CD4-positive, alpha-beta memory T cell (primary cell): ENCODE measurements around the gene EFHD2. TPM values are rescaled to one million over a fixed set of nuclear protein-coding genes. Genes with fewer than 3 reads are reported as not detected.
A peak's percentile ranks its signal among the peaks of the same experiment; 100 is the strongest.
"Not testable (repeated sequence)": the region's sequence is repeated elsewhere in the genome, so short reads cannot be mapped to it uniquely, and the experiment has no call there.

ENCODE experiments used
- CTCF ChIA-PET: fragments of 350-600 bp; sonication (Branson Sonifier 250); formaldehyde crosslinking; loops from one replicate; lab custom pipeline; 2021; ENCODE audit warnings: inconsistent platforms; ENCODE audit not compliant: partially characterized antibody; lab: Charles Lee
- POLR2A ChIA-PET: fragments of 350-600 bp; sonication (Branson Sonifier 250); formaldehyde crosslinking; loops from one replicate; lab custom pipeline; 2021; ENCODE audit not compliant: partially characterized antibody; lab: Charles Lee
- DNase-seq, 5 donors: peaks; one replicate each; pipeline versions ENCODE4 v3.0.0 to v3.0.0-alpha.2; 2020 to 2022; ENCODE audit warnings: mixed read lengths in 1 of 5
- H3K27ac ChIP-seq: one replicate; pipeline ENCODE4 v1.7.0; 2013; ENCODE audit warnings: low read depth, low read length
- H3K27me3 ChIP-seq: 2 replicates; pipeline ENCODE4 v1.7.0; 2013; ENCODE audit warnings: mild to moderate bottlenecking, low read length, moderate library complexity; ENCODE audit not compliant: insufficient read depth
- H3K36me3 ChIP-seq: 2 replicates; pipeline ENCODE4 v1.7.0; 2013; ENCODE audit warnings: mild to moderate bottlenecking, low read length, moderate library complexity; ENCODE audit not compliant: insufficient read depth
- H3K4me1 ChIP-seq: 2 replicates; pipeline ENCODE4 v1.7.0; 2013; ENCODE audit warnings: mild to moderate bottlenecking, low read length, moderate library complexity; ENCODE audit not compliant: insufficient read depth
- H3K4me3 ChIP-seq, 2 donors: one replicate each; pipeline ENCODE4 v1.7.0; 2013; ENCODE audit warnings: low read length in 2 of 2, mild to moderate bottlenecking in 1 of 2
- H3K9me3 ChIP-seq, 2 donors: one replicate each; pipeline ENCODE4 v1.7.0; 2013; ENCODE audit warnings: low read length in 2 of 2, control low read depth in 1 of 2; ENCODE audit not compliant: control insufficient read depth in 1 of 2
- H3K27ac Mint-ChIP-seq, 7 donors: one replicate each; pipeline ENCODE4 v1.8.0; 2020 to 2021; ENCODE audit warnings: mixed read lengths in 7 of 7, mild to moderate bottlenecking in 6 of 7, inconsistent platforms in 3 of 7, moderate library complexity in 3 of 7
- H3K27me3 Mint-ChIP-seq, 2 donors: one replicate each; pipeline ENCODE4 v1.8.0; 2020 to 2021; ENCODE audit warnings: mixed read lengths in 2 of 2
- H3K36me3 Mint-ChIP-seq, 2 donors: one replicate each; pipeline ENCODE4 v1.8.0; 2020 to 2021; ENCODE audit warnings: mixed read lengths in 2 of 2, inconsistent platforms in 1 of 2, mild to moderate bottlenecking in 1 of 2
- H3K4me1 Mint-ChIP-seq, 4 donors: one replicate each; pipeline ENCODE4 v1.8.0; 2020 to 2021; ENCODE audit warnings: mixed read lengths in 4 of 4, mild to moderate bottlenecking in 1 of 4
- H3K4me3 Mint-ChIP-seq, 8 donors: one replicate each; pipeline ENCODE4 v1.8.0; 2020 to 2021; ENCODE audit warnings: mixed read lengths in 8 of 8, mild to moderate bottlenecking in 7 of 8, moderate library complexity in 6 of 8, inconsistent platforms in 3 of 8
- H3K9me3 Mint-ChIP-seq, 8 donors: one replicate each; pipeline ENCODE4 v1.8.0; 2020 to 2021; ENCODE audit warnings: mixed read lengths in 8 of 8, mild to moderate bottlenecking in 5 of 8, inconsistent platforms in 3 of 8, moderate library complexity in 1 of 8
- intact Hi-C: fragments of 100-400 bp; cut with micrococcal nuclease; formaldehyde crosslinking; loops from one replicate; pipeline ENCODE4 v1.15.1; 2023
- polyA plus RNA-seq, 2 donors: library from polyadenylated mRNA; unstranded; fragments of 300-500 nt; fragmentation: Illumina TruSeq; gene quantifications; one replicate each; pipeline ENCODE4 v1.2.3, GENCODE V29; 2021
- total RNA-seq, 2 experiments: library from RNA; stranded (reverse); gene quantifications; one replicate each; pipeline ENCODE4 v1.2.3, GENCODE V29; 2021

The EFHD2 gene
- total and polyA plus RNA-seq, 4 experiments from 2014 or later = 46.4 to 66.7 (median 54.4) TPM

GRCh38 chr1:15430787-15431570, 21.3 kb downstream of the EFHD2 start:
- Histone ChIP-seq H3K4me1 (no peaks in the 10 kb centered on the region), H3K27ac (no peak overlapping the region), H3K36me3 (peaks cover 9% of the 10 kb centered on the region), H3K9me3 (no peaks in the 10 kb centered on the region), H3K4me3 (no peak overlapping the region), H3K27me3 (no peaks in the 10 kb centered on the region)
- ChIA-PET POLR2A (interaction anchor here (0.7 to 4.1 kb wide), 4 partner anchors 9 to 111 kb away, joined by 3 to 21 read pairs (median 6); no protein-coding TSS in a partner anchor), CTCF (interaction anchor here (0.6 to 14.3 kb wide), 16 partner anchors 9 to 303 kb away, joined by 3 to 274 read pairs (median 6); no protein-coding TSS in a partner anchor)
- Mint-ChIP-seq H3K36me3 (peaks cover 8 to 32% of the 10 kb centered on the region in 2 donors), H3K9me3 (no peaks in the 10 kb centered on the region), H3K27me3 (no peaks in the 10 kb centered on the region), H3K27ac (peak overlapping the region in 5 of 7 donors; percentile 42 to 86 (median 72)), H3K4me1 (peaks cover 0 to 7% (median 0%) of the 10 kb centered on the region in 4 donors), H3K4me3 (no peak overlapping the region)
- DNase-seq = peak; percentile 62 to 75 (median 65)
- intact Hi-C loops = no loop called here

GRCh38 chr1:15431571-15431948, 21.9 kb downstream of the EFHD2 start:
- Mint-ChIP-seq H3K9me3 (no peaks in the 10 kb centered on the region), H3K36me3 (peaks cover 2 to 27% of the 10 kb centered on the region in 2 donors), H3K27ac (peak overlapping the region in 1 of 7 donors; percentile 86), H3K4me3 (no peak overlapping the region), H3K27me3 (no peaks in the 10 kb centered on the region), H3K4me1 (peaks cover 0 to 2% (median 0%) of the 10 kb centered on the region in 4 donors)
- no peak overlapping the region for H3K27ac ChIP-seq
- no peak overlapping the region for H3K4me3 ChIP-seq
- no peak for DNase-seq
- ChIA-PET CTCF (interaction anchor here (0.6 to 14.3 kb wide), 17 partner anchors 10 to 303 kb away, joined by 3 to 274 read pairs (median 4); partner anchors contain the start of gene EFHD2), POLR2A (interaction anchor here (0.7 to 4.1 kb wide), 4 partner anchors 20 to 111 kb away, joined by 3 to 21 read pairs (median 6); partner anchors contain the start of gene EFHD2)
- H3K4me1 ChIP-seq = no peaks in the 10 kb centered on the region
- intact Hi-C loops = no loop called here
- H3K36me3 ChIP-seq = peaks cover 9% of the 10 kb centered on the region
- H3K27me3 ChIP-seq = no peaks in the 10 kb centered on the region
- no peaks in the 10 kb centered on the region for H3K9me3 ChIP-seq

DNA sequence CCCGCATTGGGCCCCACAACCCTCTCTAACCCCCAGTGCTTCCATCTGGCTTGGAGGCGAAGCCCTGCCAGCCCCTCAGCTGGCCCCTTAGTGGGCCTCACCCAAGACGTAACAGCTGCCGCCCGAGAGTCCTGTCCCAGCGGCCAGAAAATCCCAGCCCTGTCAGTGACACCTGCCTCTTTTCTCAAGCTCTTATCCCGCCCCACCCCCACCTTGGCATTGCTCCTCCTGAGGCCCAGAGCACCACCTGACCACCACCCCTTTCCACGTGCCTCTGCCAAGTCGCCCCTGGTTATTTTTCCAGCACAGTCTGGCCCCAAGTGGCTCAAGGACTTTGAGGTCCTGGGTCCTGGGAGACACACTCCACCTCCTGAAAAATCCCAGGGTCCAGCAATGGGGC, 22.6 kb downstream of the EFHD2 start:
- H3K27ac Mint-ChIP-seq = peak overlapping the region in 3 of 7 donors; percentile 7 to 76 (median 70)
- no peaks in the 10 kb centered on the region for H3K4me1 Mint-ChIP-seq
- H3K4me3 Mint-ChIP-seq = peak overlapping the region in 1 of 8 donors; percentile 35
- Histone ChIP-seq H3K9me3 (no peaks in the 10 kb centered on the region), H3K4me3 (no peak overlapping the region), H3K27ac (no peak overlapping the region), H3K36me3 (peaks cover 8% of the 10 kb centered on the region), H3K4me1 (no peaks in the 10 kb centered on the region), H3K27me3 (no peaks in the 10 kb centered on the region)
- H3K9me3 Mint-ChIP-seq = no peaks in the 10 kb centered on the region
- peaks cover 0 to 23% of the 10 kb centered on the region in 2 donors for H3K36me3 Mint-ChIP-seq
- ChIA-PET CTCF (interaction anchor here (0.7 to 14.3 kb wide), 12 partner anchors 10 to 116 kb away, joined by 3 to 274 read pairs (median 4); partner anchors contain the start of gene EFHD2), POLR2A (interaction anchor here (1.0 to 4.1 kb wide), 4 partner anchors 18 to 108 kb away, joined by 3 to 21 read pairs (median 6); partner anchors contain the start of gene EFHD2)
- intact Hi-C loops = no loop called here
- no peaks in the 10 kb centered on the region for H3K27me3 Mint-ChIP-seq
- no peak for DNase-seq

GRCh38 chr1:15433471-15433870, 23.8 kb downstream of the EFHD2 start:
- H3K4me3 Mint-ChIP-seq = no peak overlapping the region

DNA sequence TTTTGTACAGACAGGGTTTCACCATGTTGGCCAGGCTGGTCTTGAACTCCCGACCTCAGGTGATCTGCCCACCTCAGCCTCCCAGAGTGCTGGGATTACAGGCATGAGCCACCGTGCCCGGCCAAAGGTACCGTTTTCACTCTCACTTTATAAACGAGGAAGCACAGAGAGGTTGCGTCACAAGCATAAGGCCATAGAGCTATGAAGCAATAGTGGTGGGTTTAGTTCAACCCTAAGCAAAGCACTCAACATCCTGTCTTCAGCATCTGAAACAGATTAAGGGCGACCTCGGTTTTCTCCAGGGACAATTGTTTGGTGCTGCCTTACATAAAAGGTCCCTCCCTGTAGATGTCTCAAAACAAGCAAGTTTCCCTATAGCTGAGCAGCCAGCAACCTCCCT, 25.1 kb downstream of the EFHD2 start:
- H3K4me1 ChIP-seq, H3K9me3 ChIP-seq, H3K4me3 Mint-ChIP-seq, H3K9me3 Mint-ChIP-seq, H3K27me3 ChIP-seq, H3K27ac ChIP-seq, H3K4me1 Mint-ChIP-seq, DNase-seq, H3K27me3 Mint-ChIP-seq, H3K36me3 ChIP-seq, H3K4me3 ChIP-seq, intact Hi-C loops, POLR2A ChIA-PET, H3K36me3 Mint-ChIP-seq: not testable (repeated sequence)
- CTCF ChIA-PET = interaction anchor here (1.0 to 14.3 kb wide), 2 partner anchors 10 to 112 kb away, joined by 3 to 274 read pairs; no protein-coding TSS in a partner anchor
- peak overlapping the region in 1 of 7 donors; percentile 66 for H3K27ac Mint-ChIP-seq

More at GRCh38 chr1:15433471-15433870, 23.8 kb downstream of the EFHD2 start:
- H3K9me3 ChIP-seq = no peaks in the 10 kb centered on the region
- H3K4me1 Mint-ChIP-seq = no peaks in the 10 kb centered on the region
- no peaks in the 10 kb centered on the region for H3K36me3 ChIP-seq
- H3K4me1 ChIP-seq = no peaks in the 10 kb centered on the region
- POLR2A ChIA-PET = no interaction called here
- H3K36me3 Mint-ChIP-seq = peaks cover 0 to 12% of the 10 kb centered on the region in 2 donors
- CTCF ChIA-PET = interaction anchor here (14.3 kb wide), 1 partner anchor 111 kb away, joined by 274 read pairs; no protein-coding TSS in a partner anchor
- H3K27me3 Mint-ChIP-seq = no peaks in the 10 kb centered on the region
- no peak overlapping the region for H3K27ac ChIP-seq
- peak overlapping the region in 1 of 7 donors; percentile 76 for H3K27ac Mint-ChIP-seq
- intact Hi-C loops = no loop called here
- H3K9me3 Mint-ChIP-seq = no peaks in the 10 kb centered on the region
- no peaks in the 10 kb centered on the region for H3K27me3 ChIP-seq
- no peak overlapping the region for H3K4me3 ChIP-seq
- no peak for DNase-seq

- no peaks in the 10 kb centered on the region for H3K36me3 ChIP-seq
- H3K27ac ChIP-seq = no peak overlapping the region
- Mint-ChIP-seq H3K4me3 (no peak overlapping the region), H3K36me3 (peaks cover 0 to 2% of the 10 kb centered on the region in 2 donors), H3K27ac (peak overlapping the region in 2 of 7 donors; percentile 8 to 66), H3K4me1 (no peaks in the 10 kb centered on the region), H3K27me3 (no peaks in the 10 kb centered on the region), H3K9me3 (no peaks in the 10 kb centered on the region)
- intact Hi-C loops = no loop called here
- CTCF ChIA-PET = interaction anchor here (14.3 kb wide), 1 partner anchor 113 kb away, joined by 274 read pairs; no protein-coding TSS in a partner anchor
- no peaks in the 10 kb centered on the region for H3K9me3 ChIP-seq
- no peaks in the 10 kb centered on the region for H3K4me1 ChIP-seq
- no peaks in the 10 kb centered on the region for H3K27me3 ChIP-seq
- DNase-seq = no peak
- no peak overlapping the region for H3K4me3 ChIP-seq
- POLR2A ChIA-PET = no interaction called here
Observed at GRCh38 chr1:15435239-15436077, 25.8 kb downstream of the EFHD2 start.
